GM12864 (cell line): Measurements from ENCODE around the gene COMP.

Experiments used
- DNase-seq: peaks from one replicate; pipeline ENCODE4 v3.0.0-alpha.2; 2011; ENCODE audit warnings: low read depth
- H3K4me3 ChIP-seq: 2 replicates; pipeline ENCODE4 v1.5.1; 2011; ENCODE audit warnings: mild to moderate bottlenecking, low read depth, low read length, control low read depth
- TF ChIP-seq, protein P1 (sequence below): IDR thresholded peaks from 2 replicates; pipeline ENCODE4 v1.5.1; 2011; ENCODE audit warnings: low read depth, mild to moderate bottlenecking, moderate library complexity, low read length, control low read depth, inconsistent platforms; ENCODE audit errors: missing control alignments

COMP gene

DNA sequence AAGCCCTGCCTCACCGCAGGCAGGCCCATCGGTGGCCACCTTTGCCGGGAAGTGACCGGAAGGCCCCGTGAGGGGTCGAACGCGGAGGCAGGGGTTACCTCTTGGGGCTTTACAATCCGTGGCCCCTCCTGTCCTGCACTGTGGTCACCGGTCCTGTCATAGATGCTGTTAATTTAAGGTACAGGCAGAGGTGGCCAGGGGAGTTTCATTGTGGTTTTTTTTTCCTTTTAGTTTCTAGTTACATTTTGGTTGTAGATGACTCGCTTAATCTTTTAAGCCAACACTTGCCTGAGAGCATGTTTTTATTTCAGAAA lies 13.1 kb downstream of the COMP start:
- no peak overlapping the region for H3K4me3 ChIP-seq
- TF ChIP-seq, protein P1, sequence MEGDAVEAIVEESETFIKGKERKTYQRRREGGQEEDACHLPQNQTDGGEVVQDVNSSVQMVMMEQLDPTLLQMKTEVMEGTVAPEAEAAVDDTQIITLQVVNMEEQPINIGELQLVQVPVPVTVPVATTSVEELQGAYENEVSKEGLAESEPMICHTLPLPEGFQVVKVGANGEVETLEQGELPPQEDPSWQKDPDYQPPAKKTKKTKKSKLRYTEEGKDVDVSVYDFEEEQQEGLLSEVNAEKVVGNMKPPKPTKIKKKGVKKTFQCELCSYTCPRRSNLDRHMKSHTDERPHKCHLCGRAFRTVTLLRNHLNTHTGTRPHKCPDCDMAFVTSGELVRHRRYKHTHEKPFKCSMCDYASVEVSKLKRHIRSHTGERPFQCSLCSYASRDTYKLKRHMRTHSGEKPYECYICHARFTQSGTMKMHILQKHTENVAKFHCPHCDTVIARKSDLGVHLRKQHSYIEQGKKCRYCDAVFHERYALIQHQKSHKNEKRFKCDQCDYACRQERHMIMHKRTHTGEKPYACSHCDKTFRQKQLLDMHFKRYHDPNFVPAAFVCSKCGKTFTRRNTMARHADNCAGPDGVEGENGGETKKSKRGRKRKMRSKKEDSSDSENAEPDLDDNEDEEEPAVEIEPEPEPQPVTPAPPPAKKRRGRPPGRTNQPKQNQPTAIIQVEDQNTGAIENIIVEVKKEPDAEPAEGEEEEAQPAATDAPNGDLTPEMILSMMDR, result no peak
- no peak for DNase-seq

DNA sequence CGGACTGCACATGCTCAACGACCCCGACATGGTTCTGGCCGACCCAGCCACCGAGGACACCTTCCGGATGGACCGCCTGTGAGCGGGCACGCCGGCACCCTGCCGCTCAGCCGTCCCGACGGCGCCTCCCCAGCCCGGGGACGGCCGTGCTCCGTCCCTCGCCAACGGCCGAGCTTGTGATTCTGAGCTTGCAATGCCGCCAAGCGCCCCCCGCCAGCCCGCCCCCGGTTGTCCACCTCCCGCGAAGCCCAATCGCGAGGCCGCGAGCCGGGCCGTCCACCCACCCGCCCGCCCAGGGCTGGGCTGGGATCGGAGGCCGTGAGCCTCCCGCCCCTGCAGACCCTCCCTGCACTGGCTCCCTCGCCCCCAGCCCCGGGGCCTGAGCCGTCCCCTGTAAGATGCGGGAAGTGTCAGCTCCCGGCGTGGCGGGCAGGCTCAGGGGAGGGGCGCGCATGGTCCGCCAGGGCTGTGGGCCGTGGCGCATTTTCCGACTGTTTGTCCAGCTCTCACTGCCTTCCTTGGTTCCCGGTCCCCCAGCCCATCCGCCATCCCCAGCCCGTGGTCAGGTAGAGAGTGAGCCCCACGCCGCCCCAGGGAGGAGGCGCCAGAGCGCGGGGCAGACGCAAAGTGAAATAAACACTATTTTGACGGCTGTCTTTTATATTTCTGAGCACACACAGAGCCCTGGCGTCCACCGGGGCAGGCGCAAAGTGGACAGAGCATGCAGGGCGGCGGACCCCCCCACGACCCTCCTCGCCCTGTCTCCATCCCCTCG lies 13.6 kb downstream of the COMP start:
- DNase-seq, result no peak
- TF ChIP-seq, protein P1, result no peak
- H3K4me3 ChIP-seq, result no peak overlapping the region

DNA sequence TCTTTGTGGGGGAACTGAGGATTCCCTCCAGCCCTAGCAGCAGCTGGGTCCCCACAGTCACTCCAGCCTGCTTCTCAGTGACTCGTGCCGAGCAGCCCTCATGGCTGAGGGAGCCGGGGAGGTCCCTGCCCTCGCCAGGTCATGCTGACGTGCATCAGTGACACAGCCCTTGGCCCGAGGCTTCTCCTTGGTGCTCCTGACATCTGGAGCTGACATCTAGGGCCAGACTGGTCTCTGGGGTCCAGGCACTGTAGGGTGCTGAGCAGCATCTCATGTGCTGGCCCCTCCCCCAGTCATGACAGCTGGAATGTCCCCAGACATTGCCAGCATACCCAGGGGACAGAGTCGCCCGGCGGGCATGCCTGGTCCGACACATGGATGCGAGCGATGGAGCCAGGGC lies 14.4 kb downstream of the COMP start:
- no peak for DNase-seq
- TF ChIP-seq, protein P1, result no peak
- no peak overlapping the region for H3K4me3 ChIP-seq

DNA sequence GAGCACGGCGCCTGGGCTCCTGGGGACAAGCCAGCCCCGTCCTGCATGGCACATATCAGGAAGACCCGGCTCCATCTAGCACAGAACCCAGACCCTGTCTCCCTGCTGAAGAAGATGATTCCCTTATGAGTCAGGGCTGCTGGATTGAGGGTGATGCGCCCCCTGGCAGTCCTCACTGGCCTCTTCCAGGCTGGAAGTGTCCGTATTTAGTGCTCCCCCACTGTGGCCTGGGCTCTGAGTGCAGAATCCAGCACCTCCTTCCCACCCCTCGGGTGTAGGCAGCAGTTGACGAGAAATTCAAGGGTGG lies 14.9 kb downstream of the COMP start:
- H3K4me3 ChIP-seq, result no peak overlapping the region
- DNase-seq, result no peak
- TF ChIP-seq, protein P1, result no peak

DNA sequence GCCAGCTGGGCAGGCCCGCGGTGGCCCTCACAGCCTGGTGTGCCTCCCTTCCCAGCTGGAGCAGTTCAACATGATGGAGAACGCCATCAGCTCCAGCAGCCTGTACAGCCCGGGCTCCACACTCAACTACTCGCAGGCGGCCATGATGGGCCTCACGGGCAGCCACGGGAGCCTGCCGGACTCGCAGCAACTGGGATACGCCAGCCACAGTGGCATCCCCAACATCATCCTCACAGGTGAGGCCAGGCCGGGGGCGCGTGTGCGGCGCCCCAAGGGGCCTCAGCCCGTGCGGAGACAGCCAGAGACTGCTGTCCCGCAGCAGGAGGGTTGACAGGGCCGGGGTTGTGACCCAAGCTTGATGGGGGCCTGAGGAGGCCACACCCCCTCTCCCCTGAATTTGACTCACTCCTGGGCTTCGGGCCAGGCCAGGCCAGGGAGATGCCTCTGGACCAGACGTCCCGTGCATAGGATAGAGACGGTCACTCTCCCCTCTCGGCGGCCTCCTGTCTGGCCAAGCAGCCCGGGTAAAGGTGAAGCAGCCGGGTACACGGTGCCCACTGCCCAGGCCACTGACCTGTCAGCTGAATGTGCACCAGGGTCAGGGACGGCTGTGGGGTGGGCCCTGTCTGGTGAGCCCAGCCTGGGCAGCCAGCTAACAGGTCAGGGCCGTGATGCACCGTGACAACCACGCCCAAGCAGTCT lies 15.4 kb downstream of the COMP start:
- no peak for DNase-seq
- TF ChIP-seq, protein P1, result no peak
- H3K4me3 ChIP-seq, result no peak overlapping the region

DNA sequence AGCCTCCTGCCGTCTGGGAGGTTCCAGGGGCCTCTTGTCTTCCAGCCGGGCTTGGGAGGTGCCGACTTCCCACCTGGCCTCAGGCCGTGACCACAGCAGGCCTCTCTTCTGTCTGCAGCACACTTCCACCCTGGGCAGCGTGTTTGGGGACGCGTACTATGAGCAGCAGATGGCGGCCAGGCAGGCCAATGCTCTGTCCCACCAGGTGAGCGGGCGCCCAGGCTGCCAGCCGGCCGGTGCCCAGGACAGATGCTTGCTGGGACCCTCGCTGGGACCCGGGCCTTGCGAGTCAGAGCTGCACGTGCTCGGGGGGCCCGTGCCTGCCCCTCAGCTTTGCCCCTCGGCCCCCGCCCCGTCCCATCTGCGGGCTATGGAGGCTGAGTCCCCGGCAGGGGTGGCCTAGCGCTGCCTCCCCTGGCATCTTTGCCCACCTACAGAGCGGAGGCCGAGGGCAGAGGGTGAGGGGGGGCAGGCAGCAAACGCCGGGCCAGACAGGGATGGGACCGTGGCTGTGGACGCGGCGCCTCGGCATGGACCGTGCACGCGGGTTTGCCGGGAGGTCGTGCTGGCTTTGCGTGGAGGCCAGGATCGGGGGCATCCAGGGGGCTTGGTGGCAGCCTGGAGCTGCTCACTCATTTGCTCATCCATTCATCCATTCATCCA lies 16.2 kb downstream of the COMP start:
- TF ChIP-seq, protein P1, result no peak
- no peak overlapping the region for H3K4me3 ChIP-seq
- no peak for DNase-seq
